Ramos (cell line): Measurements from ENCODE around the gene SAPCD1.

ENCODE experiments used
- in situ Hi-C: fragments of 300-500 bp; cut with MboI; formaldehyde crosslinking; loops from one replicate; pipeline ENCODE4 v1.14.3; 2022; ENCODE audit warnings: low sequenced_read_pairs; ENCODE audit not compliant: unreplicated experiment

SAPCD1 gene

GRCh38 chr6:31744422-31744821, 18.0 kb upstream of the SAPCD1 start:
- in situ Hi-C loops, result no loop called here

GRCh38 chr6:31749301-31750036, 13.0 kb upstream of the SAPCD1 start:
- in situ Hi-C loops, result no loop called here

DNA sequence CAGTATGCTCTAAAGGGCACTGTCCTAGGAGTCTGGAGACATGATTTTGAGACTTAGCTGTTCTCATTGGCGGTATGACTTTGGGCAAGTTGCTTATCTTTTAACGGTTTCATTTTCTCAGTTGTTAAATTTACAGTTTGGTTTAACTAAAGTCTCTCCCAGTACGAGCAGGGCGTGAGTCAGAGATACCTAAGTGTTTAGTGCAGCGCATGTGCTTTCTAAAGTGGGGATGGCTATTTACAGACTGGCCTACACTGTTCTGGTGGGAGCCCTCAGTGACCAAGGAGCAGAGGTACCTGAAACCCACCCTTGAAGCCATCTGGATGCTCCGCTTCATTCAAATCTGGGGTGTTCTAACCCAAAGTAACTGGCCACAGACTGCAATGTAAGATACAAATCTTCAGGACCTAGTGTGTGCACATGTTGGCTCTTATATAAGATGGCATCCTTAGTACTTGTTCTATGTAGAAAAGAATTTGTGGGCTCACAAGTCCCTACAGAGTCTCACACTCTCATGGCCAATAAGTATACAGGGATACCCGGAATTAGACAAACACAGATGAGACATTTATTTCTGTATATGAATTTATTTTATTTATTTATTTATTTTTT, 11.9 kb upstream of the SAPCD1 start:
- in situ Hi-C loops, result no loop called here

DNA sequence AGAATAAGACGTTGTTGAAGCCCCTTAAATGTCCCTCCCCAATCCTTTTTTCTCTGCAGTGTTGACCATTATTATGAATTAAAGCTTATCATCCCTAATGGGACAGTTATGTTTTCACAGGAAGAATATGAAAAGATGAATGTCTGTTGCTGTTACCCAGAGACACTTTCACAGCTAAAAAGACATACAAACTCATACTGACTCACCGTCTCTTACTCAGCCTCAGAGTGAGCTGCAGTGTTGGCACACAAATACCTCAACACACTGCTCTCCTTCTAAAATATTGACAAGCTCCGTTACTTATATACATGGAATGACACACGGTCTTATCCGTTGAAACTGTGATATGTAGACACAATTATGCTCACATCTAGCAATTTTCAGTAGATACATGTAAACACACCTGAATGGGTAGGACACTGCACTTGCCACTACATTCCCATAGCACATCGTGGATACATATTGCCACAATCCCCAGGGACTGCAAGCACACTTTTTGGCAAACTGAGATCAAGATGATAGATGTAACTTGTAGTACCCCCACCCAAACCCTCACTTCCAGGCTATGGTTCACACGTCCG, 9.6 kb upstream of the SAPCD1 start:
- in situ Hi-C loops, result no loop called here

DNA sequence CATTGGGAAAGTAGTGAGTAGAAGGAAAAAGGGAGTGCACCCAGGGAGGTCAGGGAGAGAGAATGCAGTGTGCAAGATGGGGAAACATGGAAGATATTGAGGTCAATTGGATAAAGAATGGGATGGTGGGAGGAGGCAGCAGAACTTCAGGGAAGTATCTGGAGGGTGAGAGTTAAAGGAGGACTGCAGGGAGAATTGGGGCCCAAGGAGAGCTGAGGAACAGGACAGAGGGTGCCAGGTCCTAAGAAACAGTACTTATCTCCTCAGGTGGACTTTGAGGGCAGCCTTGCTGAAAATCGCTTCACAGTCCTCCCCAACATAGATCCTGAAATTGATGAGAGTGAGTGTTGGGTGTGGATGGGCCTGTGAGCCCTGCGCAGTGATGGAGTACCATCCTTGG, 4.2 kb upstream of the SAPCD1 start:
- in situ Hi-C loops, result no loop called here

DNA sequence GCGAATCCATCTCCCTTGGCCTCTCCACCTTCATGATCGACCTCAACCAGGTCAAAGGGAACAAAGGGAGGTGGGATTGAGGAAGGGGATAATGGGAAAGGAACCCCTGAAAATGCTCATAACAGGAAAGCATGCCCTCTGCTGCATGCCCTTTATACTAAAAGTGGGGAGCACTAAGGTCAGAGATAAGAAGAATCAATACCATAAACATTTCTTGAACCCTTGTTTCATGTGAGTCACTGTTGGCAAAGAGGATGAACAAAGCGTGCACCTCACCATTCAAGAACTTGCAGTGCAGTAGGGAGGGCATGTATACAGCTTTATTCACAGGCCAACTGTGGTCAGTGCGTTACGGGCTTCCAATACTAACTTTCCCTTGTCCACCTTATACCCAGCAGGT, 1.7 kb upstream of the SAPCD1 start:
- in situ Hi-C loops, result no loop called here

- in situ Hi-C loops, result no loop called here
Measured at GRCh38 chr6:31761343-31761742, 1.1 kb upstream of the SAPCD1 start.

DNA sequence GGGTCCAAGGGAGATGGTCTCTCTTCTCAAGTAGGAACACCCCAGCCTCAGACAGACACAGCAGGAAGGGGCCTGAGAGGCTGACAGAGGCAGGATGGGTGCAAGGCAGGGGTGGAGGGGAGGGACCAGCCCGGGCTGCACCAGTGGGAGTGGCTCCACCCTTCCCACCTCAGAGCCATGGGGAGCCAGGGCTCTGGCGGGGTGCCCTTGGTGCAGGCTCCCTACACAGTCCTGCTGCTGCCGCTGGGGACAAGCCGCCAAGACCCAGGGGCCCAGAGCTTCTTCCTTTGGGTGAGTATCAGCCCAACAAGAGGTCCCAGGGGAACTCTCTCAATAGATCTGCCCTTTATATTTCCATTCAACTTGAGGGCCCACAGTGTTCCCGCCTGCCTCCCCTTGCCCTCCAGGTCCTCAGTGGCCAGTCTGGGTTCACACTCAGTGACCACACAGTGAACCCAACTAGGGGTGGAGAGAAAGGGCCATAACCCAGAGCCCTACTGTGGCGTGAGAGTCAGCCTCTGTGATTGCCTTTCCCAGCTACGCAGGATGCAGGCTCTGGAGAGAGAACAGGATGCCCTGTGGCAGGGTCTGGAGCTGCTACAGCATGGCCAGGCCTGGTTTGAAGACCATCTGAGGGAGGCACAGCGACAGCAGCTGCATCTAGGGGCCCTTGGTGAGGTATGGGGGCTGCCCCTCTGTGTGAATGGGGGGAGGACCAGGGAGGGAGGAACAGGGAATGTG, 592 bp downstream of the SAPCD1 start:
- in situ Hi-C loops, result no loop called here

DNA sequence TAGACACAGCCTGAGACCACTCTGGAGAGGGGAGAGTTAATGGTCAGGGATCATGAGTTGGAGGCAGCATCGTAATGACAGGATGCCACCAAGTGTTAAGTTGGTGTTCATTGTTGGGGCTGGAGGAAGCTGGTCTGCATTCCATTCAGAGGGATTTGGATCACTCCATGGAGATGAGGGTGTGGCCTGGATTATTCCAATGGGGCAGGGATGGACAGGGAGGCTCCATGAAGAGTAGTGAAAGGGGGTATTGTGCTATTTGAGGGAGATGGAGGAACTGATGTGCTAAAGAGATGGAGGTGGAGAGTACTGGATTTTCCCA, 1.1 kb downstream of the SAPCD1 start:
- in situ Hi-C loops, result no loop called here

GRCh38 chr6:31764198-31764597, 1.7 kb downstream of the SAPCD1 start:
- in situ Hi-C loops, result no loop called here

DNA sequence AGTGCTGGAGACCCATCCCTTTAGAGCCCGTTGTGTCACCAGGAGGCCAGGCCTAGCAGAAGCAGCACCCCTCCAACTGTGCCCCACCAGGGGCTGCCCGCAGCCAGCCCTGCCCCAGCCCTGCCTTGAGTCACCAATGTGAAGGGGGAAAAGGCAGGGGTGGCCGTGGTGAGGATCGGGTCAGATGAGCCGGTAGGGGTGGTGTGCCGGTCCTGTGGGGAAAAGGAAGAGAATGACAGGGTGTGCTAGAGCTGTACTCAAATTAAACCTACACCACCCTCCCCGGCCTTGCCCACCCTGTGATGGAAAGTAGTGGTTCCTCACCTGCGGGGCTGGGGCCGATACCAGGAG, 3.1 kb downstream of the SAPCD1 start:
- in situ Hi-C loops, result no loop called here

DNA sequence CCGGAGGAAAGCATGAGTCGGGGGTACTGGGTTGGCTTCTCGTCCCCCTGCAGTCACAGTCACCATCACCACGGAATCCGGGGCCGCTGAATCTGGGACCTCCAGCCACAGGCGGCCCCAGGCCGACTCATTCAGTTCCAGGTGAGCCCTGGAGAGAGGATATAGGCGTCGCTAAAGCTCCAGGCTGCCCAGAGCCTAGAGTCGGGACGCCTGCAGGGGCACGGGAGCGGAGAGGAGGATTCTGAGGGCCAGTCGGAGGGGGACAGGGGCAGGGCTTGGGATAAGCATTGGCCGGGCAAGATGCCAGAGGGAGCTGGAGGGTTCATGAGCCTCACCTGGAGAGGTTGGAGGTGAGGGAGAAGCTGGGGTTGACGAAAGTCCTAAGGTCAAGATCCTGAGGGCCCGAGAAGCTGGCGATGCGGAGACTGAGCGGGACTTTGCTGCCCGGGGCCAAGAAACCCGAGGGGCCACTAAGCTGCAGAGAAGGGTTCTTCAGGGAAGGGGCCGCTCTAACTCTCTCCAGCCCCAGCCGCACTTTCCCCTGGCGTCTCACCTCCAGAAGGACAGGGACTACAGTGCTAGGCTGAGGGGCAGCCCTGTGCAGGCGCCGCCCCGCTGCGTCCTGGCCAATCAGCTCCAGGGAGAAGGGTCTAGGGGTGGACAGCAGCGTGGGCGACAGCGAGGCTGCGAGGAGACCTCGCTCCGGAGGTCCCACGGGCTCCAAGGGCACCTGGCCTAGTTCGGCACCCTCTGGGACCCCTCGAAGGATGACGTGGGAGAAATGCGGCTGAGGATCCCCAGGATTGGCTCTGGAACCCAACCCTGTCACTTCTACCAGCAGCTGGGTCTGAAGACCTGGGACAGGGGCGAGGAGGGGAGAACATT, 3.7 kb downstream of the SAPCD1 start:
- in situ Hi-C loops, result no loop called here

DNA sequence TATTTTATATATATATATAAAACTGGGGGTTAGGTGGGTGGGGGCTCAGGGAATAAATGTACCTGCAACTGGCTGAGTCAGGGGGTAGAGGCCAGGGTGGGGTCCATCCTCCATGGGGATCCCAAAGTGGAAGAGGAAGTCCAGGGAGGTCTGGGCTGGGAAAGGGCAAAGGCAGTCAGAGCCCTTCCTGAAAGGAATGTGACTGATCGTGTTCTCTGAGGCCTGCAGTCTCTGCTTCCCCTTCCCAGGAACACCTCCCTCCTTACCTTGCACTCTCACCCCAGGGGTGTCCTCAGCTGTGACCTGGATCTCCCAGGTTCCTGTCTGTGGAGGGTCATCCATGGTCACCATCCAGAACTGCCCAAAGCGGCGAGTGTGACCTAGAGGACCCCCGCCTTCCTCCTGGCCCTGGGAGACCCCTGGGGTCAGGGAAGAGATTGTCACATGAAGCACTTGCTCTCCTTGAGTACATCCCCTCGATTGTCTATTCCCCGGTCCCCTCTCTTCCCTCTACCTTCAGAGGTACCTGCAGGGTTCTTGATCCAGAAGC, 4.7 kb downstream of the SAPCD1 start:
- in situ Hi-C loops, result no loop called here

DNA sequence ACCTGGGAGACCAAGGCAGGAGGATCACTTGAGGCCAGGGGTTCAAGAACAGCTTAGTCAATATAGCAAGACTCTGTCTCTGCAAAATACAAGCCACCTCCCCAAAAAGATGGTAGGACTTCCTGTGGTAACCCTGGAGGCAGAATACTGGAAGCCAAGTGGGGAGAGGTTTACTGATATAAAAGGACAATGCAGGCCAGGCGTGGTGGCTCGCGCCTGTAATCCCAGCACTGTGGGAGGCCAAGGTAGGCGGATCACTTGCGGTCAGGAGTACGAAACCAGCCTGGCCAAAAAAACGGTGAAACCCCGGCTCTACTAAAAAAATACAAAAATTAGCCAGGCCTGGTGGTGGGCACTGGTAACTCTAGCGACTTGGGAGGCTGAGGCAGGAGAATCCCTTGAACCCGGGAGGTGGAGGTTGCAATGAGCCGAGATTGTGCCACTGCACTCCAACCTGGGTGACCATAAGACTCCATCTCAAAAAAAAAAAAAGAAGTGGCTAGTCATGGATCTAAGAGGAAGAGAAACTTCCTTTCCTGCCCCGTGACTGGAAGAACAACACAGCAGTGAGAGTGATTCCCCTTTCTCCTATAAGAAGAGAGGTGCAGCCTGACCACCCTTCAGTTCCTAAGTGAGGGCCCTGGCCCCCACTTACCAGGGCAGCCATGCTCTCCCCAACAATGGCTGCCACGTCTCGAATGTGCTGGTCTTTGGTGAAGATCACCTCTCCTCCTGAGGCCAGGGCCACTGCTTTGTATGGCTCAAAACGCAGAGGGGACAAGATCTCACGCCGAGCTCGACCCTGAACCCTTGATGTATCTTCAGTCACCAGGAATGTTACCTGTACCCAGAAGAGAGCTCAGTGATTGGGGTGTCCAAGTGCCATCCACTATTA, 6.2 kb downstream of the SAPCD1 start:
- in situ Hi-C loops, result no loop called here

DNA sequence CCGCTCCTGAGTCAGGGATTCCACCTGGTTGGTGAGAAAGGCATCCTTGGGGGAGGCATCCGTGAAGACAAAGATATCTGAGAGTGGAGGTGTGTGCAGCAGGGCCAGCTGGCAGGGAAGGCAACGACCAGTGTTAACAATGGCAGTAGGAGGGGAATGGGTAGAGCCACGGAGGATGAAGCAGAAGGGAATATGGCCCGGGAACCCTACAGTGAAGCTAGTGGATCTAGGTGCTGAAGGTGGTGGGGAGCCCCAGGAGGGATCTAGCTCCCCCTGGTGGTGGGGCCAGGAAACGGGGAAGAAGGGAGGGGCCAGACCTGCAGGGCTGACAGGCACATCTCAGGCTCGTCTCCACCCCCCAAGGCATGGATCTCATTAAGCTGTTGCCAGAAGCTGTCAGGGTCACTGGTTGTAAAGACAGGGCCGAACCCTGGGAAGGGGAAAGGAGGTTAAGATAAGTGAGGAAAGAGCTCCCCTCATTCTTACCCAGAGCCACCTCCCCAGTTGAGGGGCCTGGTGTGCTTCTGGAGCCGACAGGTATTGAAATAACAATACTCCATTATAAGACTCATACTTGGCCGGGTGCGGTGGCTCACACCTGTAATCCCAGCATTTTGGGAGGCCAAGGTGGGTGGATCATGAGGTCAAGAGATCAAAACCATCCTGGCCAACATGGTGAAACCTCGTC, 7.4 kb downstream of the SAPCD1 start:
- in situ Hi-C loops, result no loop called here

- in situ Hi-C loops, result no loop called here
Measured at GRCh38 chr6:31770860-31771259, 8.4 kb downstream of the SAPCD1 start.

GRCh38 chr6:31771992-31772358, 9.5 kb downstream of the SAPCD1 start:
- in situ Hi-C loops, result no loop called here

DNA sequence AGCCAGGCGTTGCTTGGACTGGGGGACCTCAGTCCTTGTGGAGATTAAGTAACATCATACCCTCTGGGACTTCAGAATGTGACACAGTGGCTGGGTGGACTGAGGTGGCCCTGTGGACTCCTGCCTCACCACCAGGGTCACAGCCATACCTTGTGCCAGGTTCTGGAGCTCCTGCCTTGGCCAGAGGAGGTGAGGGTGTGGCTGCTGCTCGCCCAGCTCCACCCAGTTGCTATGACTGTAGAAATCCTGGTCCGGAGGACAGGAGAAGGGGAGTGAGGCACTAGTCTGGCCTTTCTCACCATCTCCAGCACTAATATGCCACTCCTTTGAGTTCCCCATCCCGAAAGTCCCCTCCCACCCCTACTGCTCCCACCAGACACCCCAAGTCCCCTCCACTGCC, 12.7 kb downstream of the SAPCD1 start:
- in situ Hi-C loops, result no loop called here
